Measurements from ENCODE around the gene GSTT4.
"Not testable (repeated sequence)": the region's sequence is repeated elsewhere in the genome, so short reads cannot be mapped to it uniquely, and the experiment has no call there.

Gene GSTT4

GRCh38 chr22:23986538-23987178 is 18.6 kb downstream of the GSTT4 start:
- H3K9me3 Mint-ChIP-seq; H3K27me3 Mint-ChIP-seq; H3K4me3 Mint-ChIP-seq; H3K36me3 Mint-ChIP-seq (ENCODE audit: low read depth); H3K4me1 Mint-ChIP-seq (ENCODE audit: low read depth): not testable (repeated sequence)
- peak overlapping the region; percentile 2 for H3K27ac Mint-ChIP-seq

- not testable (repeated sequence) for H3K4me1 Mint-ChIP-seq (ENCODE audit: low read depth); H3K27me3 Mint-ChIP-seq; H3K27ac Mint-ChIP-seq; H3K36me3 Mint-ChIP-seq (ENCODE audit: low read depth); H3K4me3 Mint-ChIP-seq; H3K9me3 Mint-ChIP-seq
Observed at GRCh38 chr22:23986089-23986488, 19.2 kb downstream of the GSTT4 start.

GRCh38 chr22:23984430-23984829 is 20.8 kb downstream of the GSTT4 start:
- Mint-ChIP-seq H3K4me3 (no peak overlapping the region), H3K27ac (peak overlapping the region; percentile 79), H3K4me1 (ENCODE audit: low read depth) (peaks cover 6% of the 10 kb centered on the region), H3K27me3 (no peaks in the 10 kb centered on the region), H3K9me3 (no peaks in the 10 kb centered on the region), H3K36me3 (ENCODE audit: low read depth) (peaks cover 3% of the 10 kb centered on the region)

- not testable (repeated sequence) for H3K4me3 Mint-ChIP-seq; H3K36me3 Mint-ChIP-seq (ENCODE audit: low read depth); H3K27me3 Mint-ChIP-seq; H3K27ac Mint-ChIP-seq; H3K4me1 Mint-ChIP-seq (ENCODE audit: low read depth); H3K9me3 Mint-ChIP-seq
Observed at GRCh38 chr22:23980567-23980966, 24.7 kb downstream of the GSTT4 start.

- not testable (repeated sequence) for H3K4me3 Mint-ChIP-seq; H3K9me3 Mint-ChIP-seq; H3K27ac Mint-ChIP-seq; H3K4me1 Mint-ChIP-seq (ENCODE audit: low read depth); H3K36me3 Mint-ChIP-seq (ENCODE audit: low read depth); H3K27me3 Mint-ChIP-seq
Observed at GRCh38 chr22:23979557-23980240, 25.6 kb downstream of the GSTT4 start, which contains the start of gene GSTT2. Gene GSTT2 (plus strand): TSS chr22:23980134.

- not testable (repeated sequence) for H3K27ac Mint-ChIP-seq; H3K27me3 Mint-ChIP-seq; H3K9me3 Mint-ChIP-seq; H3K4me3 Mint-ChIP-seq; H3K36me3 Mint-ChIP-seq (ENCODE audit: low read depth); H3K4me1 Mint-ChIP-seq (ENCODE audit: low read depth)
Observed at GRCh38 chr22:23977304-23977703, 27.9 kb downstream of the GSTT4 start.

- H3K27me3 Mint-ChIP-seq, H3K9me3 Mint-ChIP-seq, H3K27ac Mint-ChIP-seq, H3K4me3 Mint-ChIP-seq: not testable (repeated sequence)
- Mint-ChIP-seq H3K36me3 (ENCODE audit: low read depth) (peaks cover 19% of the 10 kb centered on the region), H3K4me1 (ENCODE audit: low read depth) (peaks cover 18% of the 10 kb centered on the region)
Observed at GRCh38 chr22:23974836-23975352, 30.4 kb downstream of the GSTT4 start.

- H3K4me3 Mint-ChIP-seq, H3K27me3 Mint-ChIP-seq, H3K9me3 Mint-ChIP-seq, H3K27ac Mint-ChIP-seq: not testable (repeated sequence)
- peaks cover 25% of the 10 kb centered on the region for H3K36me3 Mint-ChIP-seq (ENCODE audit: low read depth)
- peaks cover 23% of the 10 kb centered on the region for H3K4me1 Mint-ChIP-seq (ENCODE audit: low read depth)
Observed at GRCh38 chr22:23974345-23974744, 30.9 kb downstream of the GSTT4 start, which contains the start of gene DDT. Gene DDT (minus strand): TSS chr22:23974441. CDS start chr22:23974414, 27 bp downstream.

- Mint-ChIP-seq H3K36me3 (ENCODE audit: low read depth) (peaks cover 29% of the 10 kb centered on the region), H3K4me3 (peak overlapping the region; percentile 48)
Observed at GRCh38 chr22:23971927-23972326, 33.3 kb downstream of the GSTT4 start.

GRCh38 chr22:23970816-23971486 is 34.3 kb downstream of the GSTT4 start:
- Mint-ChIP-seq H3K4me1 (ENCODE audit: low read depth) (peaks cover 28% of the 10 kb centered on the region), H3K27me3 (no peaks in the 10 kb centered on the region), H3K4me3 (peak overlapping the region; percentile 44), H3K27ac (peak overlapping the region; percentile 76), H3K9me3 (no peaks in the 10 kb centered on the region), H3K36me3 (ENCODE audit: low read depth) (peaks cover 29% of the 10 kb centered on the region)

More at GRCh38 chr22:23971927-23972326, 33.3 kb downstream of the GSTT4 start:
- not testable (repeated sequence) for H3K27me3 Mint-ChIP-seq, H3K9me3 Mint-ChIP-seq
- Mint-ChIP-seq H3K4me1 (ENCODE audit: low read depth) (peaks cover 28% of the 10 kb centered on the region), H3K27ac (peak overlapping the region; percentile 86)

- Mint-ChIP-seq H3K27ac (peak overlapping the region; percentile 76), H3K4me1 (ENCODE audit: low read depth) (peaks cover 28% of the 10 kb centered on the region), H3K36me3 (ENCODE audit: low read depth) (peaks cover 29% of the 10 kb centered on the region), H3K9me3 (no peaks in the 10 kb centered on the region), H3K4me3 (peak overlapping the region; percentile 22), H3K27me3 (no peaks in the 10 kb centered on the region)
Observed at GRCh38 chr22:23970201-23970641, 35.0 kb downstream of the GSTT4 start.

- no peaks in the 10 kb centered on the region for H3K27me3 Mint-ChIP-seq
- H3K36me3 Mint-ChIP-seq (ENCODE audit: low read depth), result peaks cover 29% of the 10 kb centered on the region
- no peaks in the 10 kb centered on the region for H3K9me3 Mint-ChIP-seq
- peak overlapping the region; percentile 67 for H3K4me3 Mint-ChIP-seq
- peak overlapping the region; percentile 68 for H3K27ac Mint-ChIP-seq
- peaks cover 28% of the 10 kb centered on the region for H3K4me1 Mint-ChIP-seq (ENCODE audit: low read depth)
Observed at GRCh38 chr22:23969071-23969470, 36.2 kb downstream of the GSTT4 start.

- peaks cover 24% of the 10 kb centered on the region for H3K36me3 Mint-ChIP-seq (ENCODE audit: low read depth)
- peaks cover 25% of the 10 kb centered on the region for H3K4me1 Mint-ChIP-seq (ENCODE audit: low read depth)
- H3K27ac Mint-ChIP-seq, H3K4me3 Mint-ChIP-seq, H3K9me3 Mint-ChIP-seq, H3K27me3 Mint-ChIP-seq: not testable (repeated sequence)
Observed at GRCh38 chr22:23966568-23966967, 38.7 kb downstream of the GSTT4 start, which contains the start of gene DDTL. Gene DDTL (plus strand): TSS chr22:23966888. CDS start chr22:23966915, 27 bp downstream.

- H3K4me1 Mint-ChIP-seq (ENCODE audit: low read depth), result peaks cover 20% of the 10 kb centered on the region
- H3K27ac Mint-ChIP-seq, H3K27me3 Mint-ChIP-seq, H3K4me3 Mint-ChIP-seq, H3K9me3 Mint-ChIP-seq: not testable (repeated sequence)
- H3K36me3 Mint-ChIP-seq (ENCODE audit: low read depth), result peaks cover 19% of the 10 kb centered on the region
Observed at GRCh38 chr22:23966094-23966493, 39.2 kb downstream of the GSTT4 start.

GRCh38 chr22:23961084-23961771 is 44.0 kb downstream of the GSTT4 start, which contains the start of gene GSTT2B:
Gene GSTT2B (minus strand): TSS chr22:23961195. CDS start chr22:23961131, 64 bp downstream.
- H3K9me3 Mint-ChIP-seq; H3K4me3 Mint-ChIP-seq; H3K27me3 Mint-ChIP-seq; H3K4me1 Mint-ChIP-seq (ENCODE audit: low read depth); H3K27ac Mint-ChIP-seq; H3K36me3 Mint-ChIP-seq (ENCODE audit: low read depth): not testable (repeated sequence)
